CD4-positive, alpha-beta T cell treated with Interleukin-2 at 100 ng/mL for 4 hours (primary cell): ENCODE data around the gene LCAT.
A peak's percentile ranks its signal among the peaks of the same experiment; 100 is the strongest.

Experiments
- DNase-seq: peaks from one replicate; pipeline ENCODE4 v3.0.0-alpha.2; 2020; ENCODE audit warnings: low spot score

LCAT gene

GRCh38 chr16:67968400-67969253, 24.7 kb upstream of the LCAT start, which contains the start of gene SLC12A4:
Gene SLC12A4, minus strand, starts transcription at chr16:67968637. Its CDS starts 84 bp downstream, at chr16:67968553.
- DNase-seq, result peak; percentile 82

GRCh38 chr16:67967958-67968399, 24.1 kb upstream of the LCAT start:
- peak; percentile 8 for DNase-seq

- DNase-seq, result peak; percentile 31
Observed at GRCh38 chr16:67967183-67967957, 23.4 kb upstream of the LCAT start.

GRCh38 chr16:67966549-67967182, 22.7 kb upstream of the LCAT start:
- no peak for DNase-seq

- no peak for DNase-seq
Observed at GRCh38 chr16:67965668-67966548, 22.0 kb upstream of the LCAT start.

GRCh38 chr16:67964477-67965131, 20.7 kb upstream of the LCAT start:
- DNase-seq, result no peak

- no peak for DNase-seq
Observed at GRCh38 chr16:67963662-67964321, 19.9 kb upstream of the LCAT start.

GRCh38 chr16:67963292-67963661, 19.4 kb upstream of the LCAT start:
- no peak for DNase-seq

GRCh38 chr16:67962135-67962534, 18.2 kb upstream of the LCAT start:
- DNase-seq, result no peak

- no peak for DNase-seq
Observed at GRCh38 chr16:67961551-67961957, 17.6 kb upstream of the LCAT start.

- no peak for DNase-seq
Observed at GRCh38 chr16:67959536-67960329, 15.8 kb upstream of the LCAT start.

GRCh38 chr16:67957622-67958021, 13.7 kb upstream of the LCAT start:
- DNase-seq, result no peak

- no peak for DNase-seq
Observed at GRCh38 chr16:67954421-67955196, 10.7 kb upstream of the LCAT start.

- no peak for DNase-seq
Observed at GRCh38 chr16:67953641-67954375, 9.9 kb upstream of the LCAT start.

GRCh38 chr16:67951485-67951884, 7.6 kb upstream of the LCAT start:
- DNase-seq, result no peak

- no peak for DNase-seq
Observed at GRCh38 chr16:67950335-67950843, 6.5 kb upstream of the LCAT start.

- no peak for DNase-seq
Observed at GRCh38 chr16:67949645-67950044, 5.7 kb upstream of the LCAT start.

- DNase-seq, result no peak
Observed at GRCh38 chr16:67948015-67948414, 4.1 kb upstream of the LCAT start.
